Caco-2 (cell line): Measurements from ENCODE around the gene LRP1. TPM values are rescaled to one million over a fixed set of nuclear protein-coding genes. Genes with fewer than 3 reads are reported as not detected.

Source experiments
- BruUV-seq: library from RNA; stranded (reverse); fragments of 400-500 nt; replicated peaks from 2 replicates; lab custom pipeline; 2021; lab: Mats Ljungman, UMichigan
- CTCF ChIA-PET: fragments of 300-600 bp; sonication (Branson Sonifier 250); formaldehyde crosslinking; loops from one replicate; lab custom pipeline; 2022; ENCODE audit warnings: antibody characterized with exemption; lab: Charles Lee
- POLR2A ChIA-PET: fragments of 300-600 bp; sonication (Branson Sonifier 250); formaldehyde crosslinking; loops from one replicate; lab custom pipeline; 2022; ENCODE audit warnings: antibody characterized with exemption; lab: Charles Lee
- DNase-seq, 2 experiments: peaks; one replicate each; pipeline versions ENCODE4 v3.0.0 to v3.0.0-alpha.2; 2020 to 2022
- H3K27me3 ChIP-seq: replicated peaks from 2 replicates; pipeline ENCODE4 v1.6.0; 2011; ENCODE audit warnings: low read length; ENCODE audit not compliant: control insufficient read depth, insufficient read depth
- H3K36me3 ChIP-seq: 2 replicates; pipeline ENCODE4 v1.5.1; 2011; ENCODE audit warnings: low read length; ENCODE audit not compliant: control insufficient read depth, insufficient read depth
- H3K4me1 ChIP-seq: fragments of 250-450 bp; sonication (Bioruptor Pico); 2 replicates; pipeline ENCODE4 v1.5.1; 2020; ENCODE audit warnings: mild to moderate bottlenecking
- H3K4me3 ChIP-seq: 2 replicates; pipeline ENCODE4 v1.5.1; 2011; ENCODE audit warnings: low read depth, mild to moderate bottlenecking, control low read depth, low read length
- H3K9me3 ChIP-seq: fragments of 250-450 bp; sonication (Bioruptor Pico); 2 replicates; pipeline ENCODE4 v1.5.1; 2020; ENCODE audit warnings: mild to moderate bottlenecking, moderate library complexity
- H3K27ac Mint-ChIP-seq: one replicate; pipeline ENCODE4 v1.8.0; 2022; ENCODE audit warnings: mixed read lengths; ENCODE audit not compliant: unreplicated experiment
- H3K27me3 Mint-ChIP-seq: one replicate; pipeline ENCODE4 v1.8.0; 2022; ENCODE audit warnings: mixed read lengths; ENCODE audit not compliant: insufficient read depth, unreplicated experiment
- H3K36me3 Mint-ChIP-seq: one replicate; pipeline ENCODE4 v1.8.0; 2022; ENCODE audit warnings: mild to moderate bottlenecking, mixed read lengths; ENCODE audit not compliant: insufficient read depth, unreplicated experiment
- H3K4me1 Mint-ChIP-seq: one replicate; pipeline ENCODE4 v1.8.0; 2022; ENCODE audit warnings: low read depth, mixed read lengths; ENCODE audit not compliant: unreplicated experiment
- H3K4me3 Mint-ChIP-seq: one replicate; pipeline ENCODE4 v1.8.0; 2022; ENCODE audit warnings: mild to moderate bottlenecking, moderate library complexity, mixed read lengths; ENCODE audit not compliant: unreplicated experiment
- H3K9me3 Mint-ChIP-seq: one replicate; pipeline ENCODE4 v1.8.0; 2022; ENCODE audit warnings: mixed read lengths; ENCODE audit not compliant: unreplicated experiment
- intact Hi-C: fragments of 100-400 bp; cut with micrococcal nuclease; formaldehyde crosslinking; loops from one replicate; pipeline ENCODE4 v1.10.0; 2022; ENCODE audit not compliant: unreplicated experiment
- total RNA-seq: library from RNA; stranded (reverse); gene quantifications from 2 replicates; pipeline ENCODE4 v1.2.3, GENCODE V29; 2022
- TF ChIP-seq, protein P1 (sequence below), 2 experiments: fragments of 200-600 bp in 1 of 2; IDR thresholded peaks; 1 replicate in 1 of 2; 2 replicates in 1 of 2; pipeline versions ENCODE4 v1.5.1 to v1.8.0; 2011 to 2022; ENCODE audit warnings: antibody characterized with exemption in 1 of 2, control low read depth in 1 of 2, inconsistent platforms in 1 of 2, low read depth in 1 of 2, low read length in 1 of 2, mild to moderate bottlenecking in 1 of 2, moderate library complexity in 1 of 2; ENCODE audit not compliant: insufficient read depth in 1 of 2, severe bottlenecking in 1 of 2, unreplicated experiment in 1 of 2

The LRP1 gene
- total RNA-seq, 1 experiment from 2014 or later: 111 TPM

DNA sequence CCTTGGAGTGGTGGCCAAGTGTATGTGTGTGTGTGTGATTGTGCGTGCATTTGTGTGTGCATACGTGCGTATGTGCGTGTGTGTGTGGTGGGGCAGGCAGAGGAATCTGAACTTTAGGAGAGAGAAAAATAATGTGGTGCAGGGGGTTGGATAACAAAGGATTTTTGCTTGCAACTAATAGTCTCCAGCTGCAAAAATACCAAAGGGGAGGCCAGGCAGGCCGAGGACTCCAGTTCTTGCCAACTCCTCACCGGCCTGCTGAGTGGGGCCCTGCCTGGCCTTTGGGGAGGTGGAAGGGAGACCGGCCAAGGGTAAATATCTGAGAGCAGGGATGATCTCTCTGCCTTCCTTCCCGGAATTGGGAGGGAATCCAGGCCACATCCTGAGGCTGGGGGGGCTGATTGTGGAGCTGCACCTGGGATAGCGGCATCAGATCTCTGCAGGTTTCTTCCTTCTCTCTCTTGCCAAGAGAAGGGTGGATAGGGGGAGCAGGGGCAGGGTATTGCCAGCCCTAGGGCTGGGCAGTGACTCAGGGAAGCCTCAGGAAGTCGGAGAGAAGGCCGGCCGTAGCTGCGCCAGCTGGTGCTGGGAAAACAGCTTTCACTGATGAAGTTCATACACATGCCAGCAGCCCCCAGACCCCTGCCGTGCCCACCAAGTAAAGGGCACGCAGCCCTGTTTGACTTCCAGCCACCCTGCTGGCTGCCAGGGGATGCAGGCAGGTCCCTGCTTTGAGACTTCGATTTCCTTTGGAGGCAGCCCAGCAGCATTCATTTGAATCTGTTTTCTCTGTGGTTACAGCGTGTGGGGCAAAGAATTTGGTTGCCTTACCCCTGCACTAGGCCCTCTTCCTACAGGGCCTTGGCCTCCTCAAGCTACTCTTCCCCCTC lies 23.7 kb downstream of the LRP1 start:
- peaks cover 4% of the 10 kb centered on the region for H3K36me3 ChIP-seq
- H3K4me3 ChIP-seq: no peak overlapping the region
- Mint-ChIP-seq H3K4me1 (peaks cover 43% of the 10 kb centered on the region), H3K36me3 (peaks cover 65% of the 10 kb centered on the region), H3K27me3 (no peaks in the 10 kb centered on the region), H3K4me3 (no peak overlapping the region), H3K9me3 (no peaks in the 10 kb centered on the region), H3K27ac (no peak overlapping the region)
- no peaks in the 10 kb centered on the region for H3K9me3 ChIP-seq
- intact Hi-C loops: no loop called here
- no peak for DNase-seq
- POLR2A ChIA-PET: no interaction called here
- TF ChIP-seq, protein P1, sequence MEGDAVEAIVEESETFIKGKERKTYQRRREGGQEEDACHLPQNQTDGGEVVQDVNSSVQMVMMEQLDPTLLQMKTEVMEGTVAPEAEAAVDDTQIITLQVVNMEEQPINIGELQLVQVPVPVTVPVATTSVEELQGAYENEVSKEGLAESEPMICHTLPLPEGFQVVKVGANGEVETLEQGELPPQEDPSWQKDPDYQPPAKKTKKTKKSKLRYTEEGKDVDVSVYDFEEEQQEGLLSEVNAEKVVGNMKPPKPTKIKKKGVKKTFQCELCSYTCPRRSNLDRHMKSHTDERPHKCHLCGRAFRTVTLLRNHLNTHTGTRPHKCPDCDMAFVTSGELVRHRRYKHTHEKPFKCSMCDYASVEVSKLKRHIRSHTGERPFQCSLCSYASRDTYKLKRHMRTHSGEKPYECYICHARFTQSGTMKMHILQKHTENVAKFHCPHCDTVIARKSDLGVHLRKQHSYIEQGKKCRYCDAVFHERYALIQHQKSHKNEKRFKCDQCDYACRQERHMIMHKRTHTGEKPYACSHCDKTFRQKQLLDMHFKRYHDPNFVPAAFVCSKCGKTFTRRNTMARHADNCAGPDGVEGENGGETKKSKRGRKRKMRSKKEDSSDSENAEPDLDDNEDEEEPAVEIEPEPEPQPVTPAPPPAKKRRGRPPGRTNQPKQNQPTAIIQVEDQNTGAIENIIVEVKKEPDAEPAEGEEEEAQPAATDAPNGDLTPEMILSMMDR (IDR thresholded peaks at IDR 0.05; ENCODE audit: insufficient read depth in 1 of 2, low read depth in 1 of 2, low read length in 1 of 2, severe bottlenecking in 1 of 2, unreplicated experiment in 1 of 2): no peak
- CTCF ChIA-PET: no interaction called here
- BruUV-seq: no TSS peak
- H3K4me1 ChIP-seq: peaks cover 43% of the 10 kb centered on the region
- H3K27me3 ChIP-seq: no peaks in the 10 kb centered on the region

DNA sequence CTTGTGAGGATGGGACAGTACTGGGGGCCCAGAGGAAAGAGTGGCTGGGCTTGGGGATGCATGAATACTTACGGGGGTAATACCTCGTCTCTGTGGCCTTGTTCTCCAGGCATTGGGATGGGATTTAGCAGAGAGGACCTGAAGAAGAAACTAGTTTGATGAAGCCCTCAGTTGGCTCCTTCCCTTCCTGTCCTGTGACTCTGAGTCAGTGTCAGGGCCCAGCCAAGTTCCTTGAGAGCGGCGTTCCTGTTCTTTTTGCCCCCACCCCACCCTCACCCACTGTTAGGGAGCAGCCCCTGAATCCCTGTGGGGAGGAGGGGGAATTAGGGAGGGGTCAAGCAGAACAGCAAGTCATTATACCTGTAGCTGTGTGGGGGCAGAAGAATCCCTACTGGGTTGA lies 24.4 kb downstream of the LRP1 start:
- no peak overlapping the region for H3K4me3 Mint-ChIP-seq
- no peaks in the 10 kb centered on the region for H3K27me3 Mint-ChIP-seq
- H3K36me3 Mint-ChIP-seq: peaks cover 71% of the 10 kb centered on the region
- peaks cover 37% of the 10 kb centered on the region for H3K4me1 Mint-ChIP-seq
- BruUV-seq: no TSS peak
- ChIA-PET POLR2A (no interaction called here), CTCF (no interaction called here)
- Histone ChIP-seq H3K36me3 (peaks cover 4% of the 10 kb centered on the region), H3K4me1 (peaks cover 37% of the 10 kb centered on the region), H3K9me3 (no peaks in the 10 kb centered on the region), H3K27me3 (no peaks in the 10 kb centered on the region), H3K4me3 (no peak overlapping the region)
- TF ChIP-seq, protein P1 (IDR thresholded peaks at IDR 0.05; ENCODE audit: insufficient read depth in 1 of 2, low read depth in 1 of 2, low read length in 1 of 2, severe bottlenecking in 1 of 2, unreplicated experiment in 1 of 2): no peak
- no peaks in the 10 kb centered on the region for H3K9me3 Mint-ChIP-seq
- no peak for DNase-seq
- intact Hi-C loops: no loop called here
- H3K27ac Mint-ChIP-seq: no peak overlapping the region

GRCh38 chr12:57153415-57153997 lies 25.2 kb downstream of the LRP1 start:
- Histone ChIP-seq H3K9me3 (no peaks in the 10 kb centered on the region), H3K4me3 (no peak overlapping the region), H3K4me1 (peaks cover 29% of the 10 kb centered on the region), H3K27me3 (no peaks in the 10 kb centered on the region), H3K36me3 (peaks cover 7% of the 10 kb centered on the region)
- H3K9me3 Mint-ChIP-seq: no peaks in the 10 kb centered on the region
- H3K27ac Mint-ChIP-seq: peak overlapping the region; percentile 53
- CTCF ChIA-PET: interaction anchor here (1.3 kb wide), 1 partner anchor 25 kb away, joined by 6 read pairs; the partner anchor contains the start of gene LRP1
- H3K4me3 Mint-ChIP-seq: no peak overlapping the region
- no peak for DNase-seq
- POLR2A ChIA-PET: no interaction called here
- intact Hi-C loops: no loop called here
- no peaks in the 10 kb centered on the region for H3K27me3 Mint-ChIP-seq
- H3K4me1 Mint-ChIP-seq: peaks cover 31% of the 10 kb centered on the region
- BruUV-seq: no TSS peak
- TF ChIP-seq, protein P1 (IDR thresholded peaks at IDR 0.05; ENCODE audit: insufficient read depth in 1 of 2, low read depth in 1 of 2, low read length in 1 of 2, severe bottlenecking in 1 of 2, unreplicated experiment in 1 of 2): no peak
- H3K36me3 Mint-ChIP-seq: peaks cover 79% of the 10 kb centered on the region
